NT2/D1 (cell line): ENCODE data around the gene RRP15.
A peak's percentile ranks its signal among the peaks of the same experiment; 100 is the strongest.

Experiments
- DNase-seq: peaks from one replicate; pipeline ENCODE4 v3.0.0-alpha.2; 2011; ENCODE audit warnings: low read depth, low spot score
- H3K27me3 ChIP-seq: 2 replicates; pipeline ENCODE4 v1.6.0; 2011; ENCODE audit warnings: mild to moderate bottlenecking; ENCODE audit not compliant: insufficient read length, insufficient read depth
- H3K36me3 ChIP-seq: 2 replicates; pipeline ENCODE4 v1.6.1; 2011; ENCODE audit warnings: mild to moderate bottlenecking, low read length, mixed read lengths; ENCODE audit not compliant: insufficient read depth, insufficient read length
- H3K4me1 ChIP-seq: 2 replicates; pipeline ENCODE4 v1.5.1; 2011; ENCODE audit not compliant: insufficient read depth, insufficient read length
- H3K4me3 ChIP-seq: 2 replicates; pipeline ENCODE4 v1.5.1; 2011; ENCODE audit warnings: low read depth; ENCODE audit not compliant: insufficient read length
- H3K9ac ChIP-seq: 2 replicates; pipeline ENCODE4 v1.6.0; 2011; ENCODE audit warnings: low read depth; ENCODE audit not compliant: insufficient read length
- H3K9me3 ChIP-seq: 2 replicates; pipeline ENCODE4 v1.5.1; 2011; ENCODE audit warnings: mild to moderate bottlenecking, low read length; ENCODE audit not compliant: insufficient read depth
- SUZ12 ChIP-seq: IDR thresholded peaks from 2 replicates; pipeline ENCODE4 v1.6.1; 2011; ENCODE audit not compliant: insufficient read length, insufficient read depth; ENCODE audit errors: extremely low read depth
- YY1 ChIP-seq: IDR thresholded peaks from 2 replicates; pipeline ENCODE4 v1.6.1; 2011; ENCODE audit not compliant: insufficient read length, insufficient read depth
- ZNF274 ChIP-seq: IDR thresholded peaks from 2 replicates; pipeline ENCODE4 v1.6.1; 2011; ENCODE audit warnings: mild to moderate bottlenecking, low read depth, low read length

The RRP15 gene

DNA sequence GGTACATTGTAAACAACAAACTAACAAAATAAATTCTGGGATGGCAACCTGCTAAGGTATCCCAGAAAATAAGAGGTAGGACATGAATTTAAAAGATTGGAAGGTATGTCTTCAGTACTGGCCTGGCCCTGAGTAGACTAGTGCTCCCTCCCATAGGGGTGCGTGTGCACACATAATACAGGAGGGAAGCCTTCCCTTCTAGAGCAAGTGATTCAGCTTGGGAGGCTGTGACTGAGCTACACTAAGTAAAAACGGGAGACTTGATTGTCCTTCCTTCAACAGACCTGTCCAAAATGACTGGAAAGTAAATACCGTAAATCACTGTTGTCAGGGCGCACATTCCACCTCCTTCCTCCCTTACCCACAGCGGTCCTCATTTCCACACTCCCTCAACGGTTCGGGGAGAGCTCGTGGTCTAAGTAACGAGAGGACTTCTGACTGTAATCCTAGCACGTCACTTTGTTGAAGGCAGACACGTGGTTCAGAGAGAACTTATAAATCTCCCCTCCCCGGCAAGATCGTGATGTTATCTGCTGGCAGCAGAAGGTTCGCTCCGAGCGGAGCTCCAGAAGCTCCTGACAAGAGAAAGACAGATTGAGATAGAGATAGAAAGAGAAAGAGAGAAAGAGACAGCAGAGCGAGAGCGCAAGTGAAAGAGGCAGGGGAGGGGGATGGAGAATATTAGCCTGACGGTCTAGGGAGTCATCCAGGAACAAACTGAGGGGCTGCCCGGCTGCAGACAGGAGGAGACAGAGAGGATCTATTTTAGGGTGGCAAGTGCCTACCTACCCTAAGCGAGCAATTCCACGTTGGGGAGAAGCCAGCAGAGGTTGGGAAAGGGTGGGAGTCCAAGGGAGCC is 60.0 kb downstream of the RRP15 start, which contains the start of gene TGFB2:
Gene TGFB2, plus strand, starts transcription at position 523 of the 859 bp plus-strand sequence. CDS start 1,366 bp downstream, outside the sequence.
- Histone ChIP-seq H3K4me1 (no peaks in the 10 kb centered on the region), H3K36me3 (no peaks in the 10 kb centered on the region), H3K9me3 (no peaks in the 10 kb centered on the region), H3K9ac (peak within 1 kb of the TSS; percentile 76), H3K4me3 (peak within 1 kb of the TSS; percentile 67), H3K27me3 (peaks cover 52% of the 10 kb centered on the region)
- no peak for TF ChIP-seq YY1
- TF ChIP-seq SUZ12, result peak; percentile 54
- no peak for DNase-seq

DNA sequence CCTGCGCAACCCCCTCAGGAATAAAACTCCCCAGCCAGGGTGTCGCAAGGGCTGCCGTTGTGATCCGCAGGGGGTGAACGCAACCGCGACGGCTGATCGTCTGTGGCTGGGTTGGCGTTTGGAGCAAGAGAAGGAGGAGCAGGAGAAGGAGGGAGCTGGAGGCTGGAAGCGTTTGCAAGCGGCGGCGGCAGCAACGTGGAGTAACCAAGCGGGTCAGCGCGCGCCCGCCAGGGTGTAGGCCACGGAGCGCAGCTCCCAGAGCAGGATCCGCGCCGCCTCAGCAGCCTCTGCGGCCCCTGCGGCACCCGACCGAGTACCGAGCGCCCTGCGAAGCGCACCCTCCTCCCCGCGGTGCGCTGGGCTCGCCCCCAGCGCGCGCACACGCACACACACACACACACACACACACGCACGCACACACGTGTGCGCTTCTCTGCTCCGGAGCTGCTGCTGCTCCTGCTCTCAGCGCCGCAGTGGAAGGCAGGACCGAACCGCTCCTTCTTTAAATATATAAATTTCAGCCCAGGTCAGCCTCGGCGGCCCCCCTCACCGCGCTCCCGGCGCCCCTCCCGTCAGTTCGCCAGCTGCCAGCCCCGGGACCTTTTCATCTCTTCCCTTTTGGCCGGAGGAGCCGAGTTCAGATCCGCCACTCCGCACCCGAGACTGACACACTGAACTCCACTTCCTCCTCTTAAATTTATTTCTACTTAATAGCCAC is 60.7 kb downstream of the RRP15 start:
- H3K27me3 ChIP-seq, result peaks cover 52% of the 10 kb centered on the region

DNA sequence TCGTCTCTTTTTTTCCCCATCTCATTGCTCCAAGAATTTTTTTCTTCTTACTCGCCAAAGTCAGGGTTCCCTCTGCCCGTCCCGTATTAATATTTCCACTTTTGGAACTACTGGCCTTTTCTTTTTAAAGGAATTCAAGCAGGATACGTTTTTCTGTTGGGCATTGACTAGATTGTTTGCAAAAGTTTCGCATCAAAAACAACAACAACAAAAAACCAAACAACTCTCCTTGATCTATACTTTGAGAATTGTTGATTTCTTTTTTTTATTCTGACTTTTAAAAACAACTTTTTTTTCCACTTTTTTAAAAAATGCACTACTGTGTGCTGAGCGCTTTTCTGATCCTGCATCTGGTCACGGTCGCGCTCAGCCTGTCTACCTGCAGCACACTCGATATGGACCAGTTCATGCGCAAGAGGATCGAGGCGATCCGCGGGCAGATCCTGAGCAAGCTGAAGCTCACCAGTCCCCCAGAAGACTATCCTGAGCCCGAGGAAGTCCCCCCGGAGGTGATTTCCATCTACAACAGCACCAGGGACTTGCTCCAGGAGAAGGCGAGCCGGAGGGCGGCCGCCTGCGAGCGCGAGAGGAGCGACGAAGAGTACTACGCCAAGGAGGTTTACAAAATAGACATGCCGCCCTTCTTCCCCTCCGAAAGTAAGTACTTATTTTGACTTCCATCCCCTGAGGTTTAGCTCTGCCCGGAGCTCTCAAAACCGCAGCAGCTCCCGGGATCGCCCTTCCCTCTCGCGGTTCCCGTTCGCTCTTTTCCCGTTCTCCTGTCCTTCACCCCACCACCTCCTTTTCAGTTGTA is 61.5 kb downstream of the RRP15 start:
- peak overlapping the region; percentile 76 for H3K9ac ChIP-seq
- peak overlapping the region; percentile 67 for H3K4me3 ChIP-seq
- no peak for DNase-seq
- TF ChIP-seq YY1 (no peak), ZNF274 (no peak), SUZ12 (no peak)
- H3K36me3 ChIP-seq, result no peaks in the 10 kb centered on the region
- H3K9me3 ChIP-seq, result no peaks in the 10 kb centered on the region
- H3K4me1 ChIP-seq, result no peaks in the 10 kb centered on the region
- H3K27me3 ChIP-seq, result peaks cover 52% of the 10 kb centered on the region

More for the DNA sequence above, 60.7 kb downstream of the RRP15 start:
- H3K9ac ChIP-seq, result peak overlapping the region; percentile 76
- no peaks in the 10 kb centered on the region for H3K36me3 ChIP-seq
- no peak for DNase-seq
- no peaks in the 10 kb centered on the region for H3K9me3 ChIP-seq
- H3K4me1 ChIP-seq, result no peaks in the 10 kb centered on the region
- TF ChIP-seq YY1, result no peak
- TF ChIP-seq SUZ12, result no peak
- no peak for TF ChIP-seq ZNF274
- peak overlapping the region; percentile 67 for H3K4me3 ChIP-seq

DNA sequence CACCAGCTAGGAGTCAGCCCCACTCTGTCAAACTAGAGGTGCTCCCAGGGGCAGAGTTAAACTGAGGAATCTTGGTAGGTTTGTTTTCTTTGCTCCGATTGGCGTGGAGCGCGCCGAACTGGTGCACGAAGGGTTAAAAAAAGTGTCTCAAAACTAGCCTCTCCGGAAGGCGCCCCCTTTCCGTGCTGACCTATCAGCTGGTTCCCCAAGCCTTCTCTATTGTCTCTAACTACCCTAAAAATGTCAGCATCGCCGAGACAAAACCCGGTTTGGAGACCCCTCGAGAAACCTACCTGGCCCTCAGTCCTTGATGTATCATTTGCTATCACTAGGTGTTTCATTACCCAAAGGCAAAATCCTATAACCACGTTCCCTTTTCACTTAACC is 62.2 kb downstream of the RRP15 start:
- no peaks in the 10 kb centered on the region for H3K9me3 ChIP-seq
- H3K4me3 ChIP-seq, result peak overlapping the region; percentile 67
- no peak for TF ChIP-seq SUZ12
- TF ChIP-seq YY1, result no peak
- no peak for TF ChIP-seq ZNF274
- peak overlapping the region; percentile 74 for H3K9ac ChIP-seq
- no peaks in the 10 kb centered on the region for H3K4me1 ChIP-seq
- no peaks in the 10 kb centered on the region for H3K36me3 ChIP-seq
- DNase-seq, result no peak
- H3K27me3 ChIP-seq, result peaks cover 52% of the 10 kb centered on the region

DNA sequence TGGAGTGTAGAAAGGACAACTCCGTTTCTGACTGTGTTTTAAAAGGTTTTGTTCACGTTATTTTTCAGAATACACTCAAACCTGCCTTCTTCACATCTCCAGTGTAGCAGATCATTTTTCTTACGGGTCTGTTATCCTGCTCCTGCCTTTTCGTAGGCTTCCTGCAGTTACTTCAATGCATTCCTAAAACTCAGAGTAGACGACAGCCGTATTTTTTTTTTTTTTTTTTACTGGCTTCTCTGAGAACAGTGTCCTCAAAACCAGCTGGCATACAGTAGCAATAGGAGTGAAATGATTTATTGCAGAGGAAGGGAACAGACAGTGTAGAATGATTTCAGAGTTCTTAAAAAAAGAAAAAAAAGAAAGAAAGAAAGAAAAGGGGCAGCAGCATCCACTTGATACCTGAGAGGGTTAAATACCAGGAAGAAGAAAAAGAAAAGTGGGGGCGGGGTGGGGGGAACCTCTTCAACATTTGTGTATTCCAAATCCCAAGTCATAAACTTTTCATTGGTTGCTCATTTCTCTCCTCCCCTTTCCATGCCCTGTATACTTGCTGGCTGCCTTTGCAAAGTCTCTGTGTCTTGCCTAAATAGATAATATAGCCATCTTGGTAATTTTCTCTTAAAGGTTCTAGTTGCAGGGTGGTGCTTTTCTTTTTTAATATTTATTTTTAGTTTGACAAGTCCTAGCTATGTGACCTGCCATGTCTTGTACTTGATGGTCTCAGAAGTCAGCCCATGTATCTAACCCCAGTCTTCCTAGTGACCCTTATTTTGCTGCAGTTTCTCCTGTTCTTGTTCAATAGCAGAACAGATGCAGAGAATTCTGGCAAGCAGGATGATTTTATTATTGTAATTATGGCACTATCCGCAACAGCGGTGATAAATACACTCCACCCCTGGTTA is 62.9 kb downstream of the RRP15 start:
- DNase-seq, result no peak
- Histone ChIP-seq H3K9ac (no peak overlapping the region), H3K4me1 (no peaks in the 10 kb centered on the region), H3K27me3 (peaks cover 52% of the 10 kb centered on the region), H3K9me3 (no peaks in the 10 kb centered on the region), H3K36me3 (peaks cover 3% of the 10 kb centered on the region), H3K4me3 (peak overlapping the region; percentile 67)
- no peak for TF ChIP-seq SUZ12
- no peak for TF ChIP-seq ZNF274
- TF ChIP-seq YY1, result no peak

DNA sequence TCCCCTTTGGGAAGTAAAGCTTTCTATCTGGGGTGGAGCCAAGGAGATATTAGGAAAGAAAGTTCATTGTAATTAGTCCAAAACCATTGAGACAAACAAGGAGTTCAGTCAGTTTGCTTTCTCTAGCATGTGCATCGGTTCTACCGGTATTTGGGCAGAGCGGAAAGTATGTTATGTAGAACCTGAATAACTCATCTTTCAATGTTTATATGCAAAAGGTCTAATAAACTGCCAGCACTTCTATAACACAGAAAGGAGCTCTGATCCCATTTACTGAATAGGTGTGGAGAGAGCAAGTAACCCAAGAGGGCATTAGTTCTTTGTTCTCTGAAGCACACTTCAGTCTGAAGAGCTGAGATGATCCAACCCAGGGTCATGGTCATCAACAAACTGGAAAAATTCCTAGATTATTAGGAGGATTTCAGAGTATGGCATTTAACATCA is 63.6 kb downstream of the RRP15 start:
- DNase-seq, result no peak
- Histone ChIP-seq H3K4me3 (no peak overlapping the region), H3K9me3 (no peaks in the 10 kb centered on the region), H3K9ac (no peak overlapping the region), H3K36me3 (peaks cover 3% of the 10 kb centered on the region), H3K27me3 (peaks cover 49% of the 10 kb centered on the region), H3K4me1 (no peaks in the 10 kb centered on the region)
- TF ChIP-seq ZNF274 (no peak), YY1 (no peak), SUZ12 (no peak)
